ENCODE measurements around the gene SHOX. TPM values are rescaled to one million over a fixed set of nuclear protein-coding genes. Genes with fewer than 3 reads are reported as not detected.

Gene SHOX
- total RNA-seq, 2 donors from 2014 or later, result 0.11 to 0.12 TPM

- no peaks in the 10 kb centered on the region for H3K9me3 ChIP-seq
- no peak for TF ChIP-seq CTCF (IDR thresholded peaks at IDR 0.05)
- no peak overlapping the region for H3K9ac ChIP-seq (ENCODE audit: low read depth in 2 of 2, low read length in 2 of 2)
- H3K27me3 ChIP-seq, result peaks cover 30% of the 10 kb centered on the region
- H3K36me3 ChIP-seq, result no peaks in the 10 kb centered on the region
- no peaks in the 10 kb centered on the region for H3K4me1 ChIP-seq
- no peak overlapping the region for H3K4me3 ChIP-seq
- no peak for DNase-seq
- intact Hi-C loops (cut with DNase I), result no loop called here
- H3K27ac ChIP-seq, result no peak overlapping the region
These were observed 12.0 kb downstream of the SHOX start for GRCh38 chrX:642436-643240.

DNA sequence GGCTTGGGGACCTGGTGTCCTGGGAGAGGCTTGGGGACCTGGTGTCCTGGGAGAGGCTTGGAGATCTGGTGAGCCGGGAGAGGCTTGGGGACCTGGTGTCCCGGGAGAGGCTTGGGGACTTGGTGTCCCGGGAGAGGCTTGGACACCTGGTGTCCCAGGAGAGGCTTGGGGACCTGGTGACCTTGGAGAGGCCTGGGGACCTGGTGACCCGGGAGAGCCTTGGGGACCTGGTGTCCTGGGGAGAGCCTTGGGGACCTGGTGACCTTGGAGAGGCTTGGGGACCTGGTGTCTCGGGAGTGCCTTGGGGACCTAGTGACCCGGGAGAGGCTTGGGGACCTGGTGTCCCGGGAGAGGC, 12.6 kb downstream of the SHOX start:
- Histone ChIP-seq H3K4me3 (no peak overlapping the region), H3K9ac (ENCODE audit: low read depth in 2 of 2, low read length in 2 of 2) (no peak overlapping the region), H3K36me3 (no peaks in the 10 kb centered on the region), H3K9me3 (no peaks in the 10 kb centered on the region), H3K27me3 (peaks cover 24% of the 10 kb centered on the region), H3K27ac (no peak overlapping the region), H3K4me1 (no peaks in the 10 kb centered on the region)
- intact Hi-C loops (cut with DNase I), result no loop called here
- no peak for DNase-seq
- TF ChIP-seq CTCF (IDR thresholded peaks at IDR 0.05), result no peak

DNA sequence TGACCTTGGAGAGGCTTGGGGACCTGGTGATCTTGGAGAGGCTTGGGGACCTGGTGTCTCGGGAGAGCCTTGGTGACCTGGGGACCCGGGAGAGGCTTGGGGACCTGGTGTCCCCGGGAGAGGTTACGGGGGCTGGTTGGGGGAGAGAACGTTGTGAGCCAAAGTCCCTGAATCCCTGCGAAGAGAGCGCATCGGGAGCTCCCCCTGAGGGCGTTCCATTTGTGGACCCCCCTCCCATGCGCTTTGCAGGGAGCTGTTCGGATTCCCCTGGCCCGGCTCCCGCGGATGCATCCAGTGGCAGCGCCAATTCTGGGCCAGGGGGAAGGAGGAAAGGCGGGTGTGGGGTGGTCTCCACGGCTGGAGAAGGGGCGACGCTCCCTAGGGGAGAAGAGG, 13.3 kb downstream of the SHOX start:
- no peak for TF ChIP-seq CTCF (IDR thresholded peaks at IDR 0.05)
- Histone ChIP-seq H3K36me3 (no peaks in the 10 kb centered on the region), H3K27me3 (peaks cover 17% of the 10 kb centered on the region), H3K9ac (ENCODE audit: low read depth in 2 of 2, low read length in 2 of 2) (no peak overlapping the region), H3K4me1 (no peaks in the 10 kb centered on the region), H3K27ac (no peak overlapping the region), H3K9me3 (no peaks in the 10 kb centered on the region), H3K4me3 (peak overlapping the region; percentile 40)
- intact Hi-C loops (cut with DNase I), result no loop called here
- no peak for DNase-seq

DNA sequence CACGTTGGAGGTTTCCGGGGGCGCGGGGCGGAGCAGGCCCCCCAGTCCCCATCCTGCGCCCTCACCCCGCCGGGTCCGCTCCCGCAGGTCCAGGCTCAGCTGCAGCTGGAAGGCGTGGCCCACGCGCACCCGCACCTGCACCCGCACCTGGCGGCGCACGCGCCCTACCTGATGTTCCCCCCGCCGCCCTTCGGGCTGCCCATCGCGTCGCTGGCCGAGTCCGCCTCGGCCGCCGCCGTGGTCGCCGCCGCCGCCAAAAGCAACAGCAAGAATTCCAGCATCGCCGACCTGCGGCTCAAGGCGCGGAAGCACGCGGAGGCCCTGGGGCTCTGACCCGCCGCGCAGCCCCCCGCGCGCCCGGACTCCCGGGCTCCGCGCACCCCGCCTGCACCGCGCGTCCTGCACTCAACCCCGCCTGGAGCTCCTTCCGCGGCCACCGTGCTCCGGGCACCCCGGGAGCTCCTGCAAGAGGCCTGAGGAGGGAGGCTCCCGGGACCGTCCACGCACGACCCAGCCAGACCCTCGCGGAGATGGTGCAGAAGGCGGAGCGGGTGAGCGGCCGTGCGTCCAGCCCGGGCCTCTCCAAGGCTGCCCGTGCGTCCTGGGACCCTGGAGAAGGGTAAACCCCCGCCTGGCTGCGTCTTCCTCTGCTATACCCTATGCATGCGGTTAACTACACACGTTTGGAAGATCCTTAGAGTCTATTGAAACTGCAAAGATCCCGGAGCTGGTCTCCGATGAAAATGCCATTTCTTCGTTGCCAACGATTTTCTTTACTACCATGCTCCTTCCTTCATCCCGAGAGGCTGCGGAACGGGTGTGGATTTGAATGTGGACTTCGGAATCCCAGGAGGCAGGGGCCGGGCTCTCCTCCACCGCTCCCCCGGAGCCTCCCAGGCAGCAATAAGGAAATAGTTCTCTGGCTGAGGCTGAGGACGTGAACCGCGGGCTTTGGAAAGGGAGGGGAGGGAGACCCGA, 14.0 kb downstream of the SHOX start:
- no peak for TF ChIP-seq CTCF (IDR thresholded peaks at IDR 0.05)
- Histone ChIP-seq H3K27ac (no peak overlapping the region), H3K9ac (ENCODE audit: low read depth in 2 of 2, low read length in 2 of 2) (peak overlapping the region in 1 of 2 donors; percentile 73), H3K9me3 (no peaks in the 10 kb centered on the region), H3K4me3 (peak overlapping the region; percentile 40), H3K27me3 (peaks cover 15% of the 10 kb centered on the region), H3K4me1 (no peaks in the 10 kb centered on the region), H3K36me3 (no peaks in the 10 kb centered on the region)
- intact Hi-C loops (cut with DNase I), result no loop called here
- peak; percentile 79 for DNase-seq

DNA sequence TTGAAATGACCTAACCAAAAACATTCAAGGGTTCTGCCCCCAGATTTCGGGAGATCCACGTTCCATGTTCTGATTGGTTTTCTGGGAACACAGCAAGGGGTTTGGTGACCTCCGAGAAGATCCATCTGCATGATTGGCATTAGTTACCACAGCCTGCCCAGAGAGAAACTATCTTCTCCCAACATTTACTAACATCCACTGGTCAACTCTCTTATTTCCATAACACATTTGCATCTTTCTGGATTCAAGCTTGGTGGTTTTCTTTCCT, 15.6 kb downstream of the SHOX start:
- TF ChIP-seq CTCF (IDR thresholded peaks at IDR 0.05), result no peak
- no peak overlapping the region for H3K9ac ChIP-seq (ENCODE audit: low read depth in 2 of 2, low read length in 2 of 2)
- H3K27ac ChIP-seq, result no peak overlapping the region
- H3K4me1 ChIP-seq, result no peaks in the 10 kb centered on the region
- H3K27me3 ChIP-seq, result peaks cover 13% of the 10 kb centered on the region
- H3K4me3 ChIP-seq, result no peak overlapping the region
- DNase-seq, result no peak
- no peaks in the 10 kb centered on the region for H3K36me3 ChIP-seq
- intact Hi-C loops (cut with DNase I), result no loop called here
- H3K9me3 ChIP-seq, result no peaks in the 10 kb centered on the region

Data from colonic mucosa (tissue), 4 donors.